ENCODE data around the gene S100PBP. TPM values are rescaled to one million over a fixed set of nuclear protein-coding genes. Genes with fewer than 3 reads are reported as not detected.
A peak's percentile ranks its signal among the peaks of the same experiment; 100 is the strongest.

Gene S100PBP
- total and polyA plus RNA-seq, 9 of the 15 experiments (the other 6 are each of a cell fraction or from before 2014, with no cell fraction given) = 22.9 to 60.2 (median 32.9) TPM

- TF ChIP-seq ZNF184 (CRISPR knock-in tag; IDR thresholded peaks at IDR 0.05) (peak; percentile 61; the same call in 1 of the 2 replicates), ZBTB34 (CRISPR knock-in tag; IDR thresholded peaks at IDR 0.05) (no peak), KDM4B (IDR thresholded peaks at IDR 0.05; ENCODE audit: borderline replicate concordance in 2 of 2, low read depth in 1 of 2) (peak in 1 of 2 experiments; percentile 48; a peak in 1 of 4 replicates), AFF4 (CRISPR knock-in tag; IDR thresholded peaks at IDR 0.05) (peak; percentile 100), USF1 (CRISPR knock-in tag; IDR thresholded peaks at IDR 0.05) (peak; percentile 59; the same call in 1 of the 2 replicates), ZNF644 (tag; IDR thresholded peaks at IDR 0.05; ENCODE audit: low read depth) (peak; percentile 97), ZNF592 (IDR thresholded peaks at IDR 0.05) (no peak), NCOA1 (IDR thresholded peaks at IDR 0.05; ENCODE audit: low read depth) (peak; percentile 98), HNRNPLL (IDR thresholded peaks at IDR 0.05; ENCODE audit: low read depth, low read length, poor library complexity, severe bottlenecking) (no peak), YY1 (IDR thresholded peaks at IDR 0.05; ENCODE audit: borderline replicate concordance in 1 of 3, control insufficient read depth in 1 of 3, extremely low read depth in 1 of 3, insufficient read depth in 3 of 3, insufficient read length in 1 of 3, insufficient replicate concordance in 2 of 3, low read depth in 1 of 3, low read length in 2 of 3) (peak in 2 of 3 experiments; percentile 63 to 68), CC2D1A (IDR thresholded peaks at IDR 0.05) (no peak), IRF1 (CRISPR knock-in tag; IDR thresholded peaks at IDR 0.05; ENCODE audit: borderline replicate concordance) (peak; percentile 99), MAFK (IDR thresholded peaks at IDR 0.05; ENCODE audit: low read length) (no peak), ZBTB8A (IDR thresholded peaks at IDR 0.05; ENCODE audit: partially characterized antibody) (no peak)
Observed at GRCh38 chr1:32886004-32886827, 68.8 kb downstream of the S100PBP start, which contains the start of gene HPCA (continued).

All from K562 (cell line).